VCaP (cell line): ENCODE measurements around the gene DPP3.

Experiments used
- H3K27ac ChIP-seq: fragments of 450-650 bp; 2 replicates; pipeline ENCODE4 v1.5.1; 2017
- TF ChIP-seq, protein P1 (sequence below): fragments of 450-650 bp; conservative IDR thresholded peaks from 2 replicates; pipeline ENCODE4 v1.5.1; 2017; ENCODE audit warnings: mild to moderate bottlenecking, moderate library complexity

The DPP3 gene

DNA sequence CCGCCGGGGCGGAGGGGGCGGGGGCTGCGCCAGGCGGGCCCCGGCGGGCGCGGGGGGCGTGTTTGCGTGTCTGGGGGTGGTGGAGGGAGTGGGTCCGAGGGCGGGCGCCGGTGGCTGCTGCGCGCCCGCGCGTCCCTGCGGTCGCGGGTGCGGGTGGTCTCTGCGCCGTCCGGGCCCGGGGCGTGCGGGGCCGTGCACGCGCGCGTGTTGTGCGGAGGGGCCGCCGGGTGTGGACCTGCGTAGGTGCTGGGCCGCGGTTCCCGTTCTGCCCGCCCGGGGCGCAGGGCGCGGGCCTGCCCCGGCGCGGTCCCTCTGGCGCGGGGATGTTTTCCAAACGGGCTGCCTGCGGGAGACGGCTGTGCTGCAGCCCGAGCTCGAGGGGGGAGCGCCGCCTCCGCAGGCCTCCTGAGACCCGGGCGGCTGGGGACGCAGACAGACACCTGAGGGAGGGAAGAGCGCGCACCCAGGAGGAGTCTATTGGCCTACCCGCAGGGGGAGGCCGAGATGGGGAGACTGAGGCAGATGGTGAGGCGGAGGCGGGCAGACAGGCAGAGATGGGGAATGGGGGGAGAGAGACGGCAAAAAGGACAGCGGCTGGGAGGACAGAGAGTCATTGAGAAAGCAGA, 13.1 kb upstream of the DPP3 start:
- H3K27ac ChIP-seq, result peak overlapping the region; percentile 84
- TF ChIP-seq, protein P1, sequence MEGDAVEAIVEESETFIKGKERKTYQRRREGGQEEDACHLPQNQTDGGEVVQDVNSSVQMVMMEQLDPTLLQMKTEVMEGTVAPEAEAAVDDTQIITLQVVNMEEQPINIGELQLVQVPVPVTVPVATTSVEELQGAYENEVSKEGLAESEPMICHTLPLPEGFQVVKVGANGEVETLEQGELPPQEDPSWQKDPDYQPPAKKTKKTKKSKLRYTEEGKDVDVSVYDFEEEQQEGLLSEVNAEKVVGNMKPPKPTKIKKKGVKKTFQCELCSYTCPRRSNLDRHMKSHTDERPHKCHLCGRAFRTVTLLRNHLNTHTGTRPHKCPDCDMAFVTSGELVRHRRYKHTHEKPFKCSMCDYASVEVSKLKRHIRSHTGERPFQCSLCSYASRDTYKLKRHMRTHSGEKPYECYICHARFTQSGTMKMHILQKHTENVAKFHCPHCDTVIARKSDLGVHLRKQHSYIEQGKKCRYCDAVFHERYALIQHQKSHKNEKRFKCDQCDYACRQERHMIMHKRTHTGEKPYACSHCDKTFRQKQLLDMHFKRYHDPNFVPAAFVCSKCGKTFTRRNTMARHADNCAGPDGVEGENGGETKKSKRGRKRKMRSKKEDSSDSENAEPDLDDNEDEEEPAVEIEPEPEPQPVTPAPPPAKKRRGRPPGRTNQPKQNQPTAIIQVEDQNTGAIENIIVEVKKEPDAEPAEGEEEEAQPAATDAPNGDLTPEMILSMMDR, result peak; percentile 83

- H3K27ac ChIP-seq, result peak overlapping the region; percentile 84
- TF ChIP-seq, protein P1, result no peak
Observed at GRCh38 chr11:66467756-66468155, 12.5 kb upstream of the DPP3 start.

GRCh38 chr11:66468691-66469090, 11.5 kb upstream of the DPP3 start:
- TF ChIP-seq, protein P1, result no peak

GRCh38 chr11:66469441-66469840, 10.8 kb upstream of the DPP3 start:
- peak overlapping the region; percentile 24; the same call in 1 of the 2 replicates for H3K27ac ChIP-seq

More at GRCh38 chr11:66468691-66469090, 11.5 kb upstream of the DPP3 start:
- peak overlapping the region; percentile 24; the same call in 1 of the 2 replicates for H3K27ac ChIP-seq

DNA sequence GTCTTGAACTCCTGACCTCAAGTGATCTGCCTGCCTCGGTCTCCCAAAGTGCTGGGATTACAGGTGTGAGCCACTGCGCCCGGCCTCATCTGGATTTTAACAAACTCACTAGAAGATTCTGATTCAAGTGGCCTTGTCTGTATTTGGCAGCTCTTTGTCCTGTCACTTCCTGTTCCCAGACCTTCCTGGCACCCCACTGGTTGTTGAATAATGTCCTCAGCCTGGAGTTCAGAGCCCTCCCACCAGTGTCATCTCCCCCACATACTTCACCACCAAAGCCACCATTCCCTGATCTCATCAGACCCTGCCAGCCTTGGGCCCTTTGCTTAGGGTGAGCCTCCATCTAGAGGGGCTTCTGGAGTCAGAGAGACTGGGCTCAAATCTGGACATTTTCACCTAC, 10.2 kb upstream of the DPP3 start:
- no peak overlapping the region for H3K27ac ChIP-seq
- TF ChIP-seq, protein P1, result no peak

More at GRCh38 chr11:66469441-66469840, 10.8 kb upstream of the DPP3 start:
- TF ChIP-seq, protein P1, result no peak

DNA sequence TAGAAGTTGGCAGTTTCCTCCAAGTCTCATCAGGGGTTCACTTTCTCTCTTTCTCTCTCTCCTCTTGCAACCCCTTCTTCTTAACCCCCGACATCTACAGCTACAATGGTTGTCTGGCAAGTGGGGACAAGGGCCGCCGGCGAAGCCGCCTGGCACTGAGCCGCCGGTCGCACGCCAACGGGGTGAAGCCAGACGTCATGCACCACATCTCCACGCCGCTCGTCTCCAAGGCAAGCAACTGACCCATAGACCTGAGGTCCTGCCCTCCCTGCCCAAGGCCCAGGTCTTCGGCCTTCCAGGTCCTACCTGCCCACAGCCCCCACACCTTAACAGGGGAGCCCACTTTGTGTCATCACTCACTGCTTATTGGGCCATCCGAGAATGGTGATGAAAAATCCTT, 9.1 kb upstream of the DPP3 start:
- TF ChIP-seq, protein P1, result no peak
- no peak overlapping the region for H3K27ac ChIP-seq

GRCh38 chr11:66472054-66472453, 8.2 kb upstream of the DPP3 start:
- no peak overlapping the region for H3K27ac ChIP-seq
- TF ChIP-seq, protein P1, result no peak
